CD14-positive monocyte (primary cell): ENCODE measurements around the gene APOL4. TPM values are rescaled to one million over a fixed set of nuclear protein-coding genes. Genes with fewer than 3 reads are reported as not detected.

ENCODE experiments used
- DNase-seq, 3 donors: peaks; one replicate each; pipeline ENCODE4 v3.0.0-alpha.2; 2011 to 2022
- H2AFZ ChIP-seq: 2 replicates; pipeline ENCODE4 v1.6.0; 2012; ENCODE audit warnings: mild to moderate bottlenecking, low read depth, low read length, inconsistent platforms; ENCODE audit not compliant: insufficient read depth, poor library complexity, severe bottlenecking
- H3K27ac ChIP-seq, 2 donors: 1 replicate in 1 of 2; 2 replicates in 1 of 2; pipeline ENCODE4 v1.5.1; 2012 to 2013; ENCODE audit warnings: low read length in 2 of 2, control low read depth in 1 of 2, inconsistent platforms in 1 of 2, low read depth in 1 of 2, mild to moderate bottlenecking in 1 of 2
- H3K27me3 ChIP-seq, 2 donors: one replicate each; pipeline versions ENCODE4 v1.6.0 to v1.6.1; 2011 to 2013; ENCODE audit warnings: low read length in 2 of 2; ENCODE audit not compliant: control insufficient read depth in 2 of 2, insufficient read depth in 2 of 2
- H3K36me3 ChIP-seq, 2 donors: replicated peaks in 1 of 2; 1 replicate in 1 of 2; 2 replicates in 1 of 2; pipeline versions ENCODE4 v1.5.1 to v1.6.1; 2012 to 2013; ENCODE audit warnings: low read length in 2 of 2, control low read depth in 1 of 2, inconsistent platforms in 1 of 2, mild to moderate bottlenecking in 1 of 2; ENCODE audit not compliant: insufficient read depth in 2 of 2, control insufficient read depth in 1 of 2
- H3K4me1 ChIP-seq, 2 donors: 1 replicate in 1 of 2; 2 replicates in 1 of 2; pipeline versions ENCODE4 v1.5.1 to v1.6.1; 2012 to 2013; ENCODE audit warnings: low read length in 2 of 2, control low read depth in 1 of 2, inconsistent platforms in 1 of 2, mild to moderate bottlenecking in 1 of 2, moderate library complexity in 1 of 2; ENCODE audit not compliant: insufficient read depth in 2 of 2, control insufficient read depth in 1 of 2
- H3K4me2 ChIP-seq: replicated peaks from 2 replicates; pipeline ENCODE3; 2012; ENCODE audit warnings: low read length, moderate library complexity, mild to moderate bottlenecking; ENCODE audit not compliant: poor library complexity, severe bottlenecking; ENCODE audit errors: extremely low read depth
- H3K4me3 ChIP-seq, 3 experiments: fragments of 200-600 bp in 1 of 3; sonication (generic) in 1 of 3; replicated peaks in 1 of 3; 1 replicate in 2 of 3; 2 replicates in 1 of 3; pipeline ENCODE4 v1.5.1; 2011 to 2013; ENCODE audit warnings: low read length in 3 of 3, mild to moderate bottlenecking in 3 of 3, control low read depth in 2 of 3, low read depth in 2 of 3, inconsistent platforms in 1 of 3, moderate library complexity in 1 of 3
- H3K79me2 ChIP-seq: 2 replicates; pipeline ENCODE4 v1.6.0; 2012; ENCODE audit warnings: mild to moderate bottlenecking, control low read depth, inconsistent platforms, low read length, moderate library complexity; ENCODE audit not compliant: insufficient read depth
- H3K9ac ChIP-seq: 2 replicates; pipeline ENCODE4 v1.6.0; 2017; ENCODE audit warnings: low read length, mild to moderate bottlenecking; ENCODE audit not compliant: insufficient read depth, poor library complexity, severe bottlenecking
- H3K9me3 ChIP-seq, 2 donors: replicated peaks in 1 of 2; 1 replicate in 1 of 2; 2 replicates in 1 of 2; pipeline versions ENCODE4 v1.5.1 to v1.6.1; 2012 to 2013; ENCODE audit warnings: low read length in 2 of 2, control low read depth in 1 of 2; ENCODE audit not compliant: control insufficient read depth in 1 of 2, insufficient read depth in 1 of 2
- H4K20me1 ChIP-seq: 2 replicates; pipeline ENCODE4 v1.6.0; 2012; ENCODE audit warnings: mild to moderate bottlenecking, low read length, control low read depth, moderate library complexity; ENCODE audit not compliant: insufficient read depth
- H3K27ac Mint-ChIP-seq, 7 donors: one replicate each; pipeline ENCODE4 v1.8.0; 2020; ENCODE audit warnings: mild to moderate bottlenecking in 7 of 7, mixed read lengths in 7 of 7, moderate library complexity in 6 of 7, inconsistent platforms in 2 of 7
- H3K27me3 Mint-ChIP-seq, 3 donors: one replicate each; pipeline ENCODE4 v1.8.0; 2021 to 2022; ENCODE audit warnings: low read depth in 3 of 3, mild to moderate bottlenecking in 3 of 3, mixed read lengths in 3 of 3, moderate library complexity in 3 of 3, inconsistent platforms in 1 of 3
- H3K36me3 Mint-ChIP-seq, 2 donors: one replicate each; pipeline ENCODE4 v1.8.0; 2020; ENCODE audit warnings: mixed read lengths in 2 of 2, inconsistent platforms in 1 of 2, mild to moderate bottlenecking in 1 of 2
- H3K4me1 Mint-ChIP-seq: one replicate; pipeline ENCODE4 v1.8.0; 2020; ENCODE audit warnings: mild to moderate bottlenecking, mixed read lengths
- H3K4me3 Mint-ChIP-seq, 2 donors: one replicate each; pipeline ENCODE4 v1.8.0; 2020; ENCODE audit warnings: mild to moderate bottlenecking in 2 of 2, mixed read lengths in 2 of 2, moderate library complexity in 1 of 2
- H3K9me3 Mint-ChIP-seq, 7 donors: one replicate each; pipeline ENCODE4 v1.8.0; 2020 to 2022; ENCODE audit warnings: mixed read lengths in 7 of 7, mild to moderate bottlenecking in 6 of 7, moderate library complexity in 6 of 7, inconsistent platforms in 2 of 7
- CTCF ChIP-seq: fragments of 200-600 bp; IDR thresholded peaks from one replicate; pipeline ENCODE4 v1.8.0; 2022; ENCODE audit warnings: antibody characterized with exemption, mild to moderate bottlenecking
- WGBS: methylation state at CpG from one replicate; pipeline ENCODE4 v1.1.5; 2013; ENCODE audit warnings: missing lambda C conversion rate; ENCODE audit not compliant: insufficient coverage; 5-methylcytosine and 5-hydroxymethylcytosine counted together
- intact Hi-C, 2 donors: fragments of 100-400 bp; cut with micrococcal nuclease; formaldehyde crosslinking; loops; one replicate each; pipeline versions ENCODE4 v1.15.0 to v1.15.1; 2023
- polyA plus RNA-seq, 3 donors: library from polyadenylated mRNA; depleted of rRNA in 1 of 3; unstranded in 2 of 3; stranded (reverse) in 1 of 3; fragments of 300-500 nt in 2 of 3; fragments of >200 nt in 1 of 3; fragmentation: Illumina TruSeq in 2 of 3; gene quantifications; 1 replicate in 2 of 3; 2 replicates in 1 of 3; pipeline ENCODE4 v1.2.3, GENCODE V29; 2012 to 2021

Gene APOL4
- polyA plus RNA-seq, 3 donors, result 0.51 to 1.4 (median 0.71) TPM

- H3K4me1 Mint-ChIP-seq, result peaks cover 4% of the 10 kb centered on the region
- Histone ChIP-seq H3K79me2 (no peaks in the 10 kb centered on the region), H3K36me3 (peaks cover 32 to 52% of the 10 kb centered on the region in 2 donors), H2AFZ (no peak overlapping the region), H3K4me2 (no peak overlapping the region), H3K4me3 (no peak overlapping the region), H3K27me3 (no peaks in the 10 kb centered on the region), H3K9ac (no peak overlapping the region), H3K27ac (no peak overlapping the region), H3K4me1 (no peaks in the 10 kb centered on the region), H4K20me1 (peaks cover 4% of the 10 kb centered on the region), H3K9me3 (no peaks in the 10 kb centered on the region)
- intact Hi-C loops, result no loop called here
- H3K9me3 Mint-ChIP-seq, result no peaks in the 10 kb centered on the region
- no peak for DNase-seq
- no peak for TF ChIP-seq CTCF
- H3K27ac Mint-ChIP-seq, result peak overlapping the region in 1 of 7 donors; percentile 26
- 100% methylated on average over 3 of the region's 5 CpGs for WGBS
- no peak overlapping the region for H3K4me3 Mint-ChIP-seq
- peaks cover 0 to 3% (median 2%) of the 10 kb centered on the region in 3 donors for H3K27me3 Mint-ChIP-seq
- peaks cover 57 to 64% of the 10 kb centered on the region in 2 donors for H3K36me3 Mint-ChIP-seq
Measured at GRCh38 chr22:36226189-36226588, 24.6 kb upstream of the APOL4 start.

- peak overlapping the region in 2 of 7 donors; percentile 26 to 54 for H3K27ac Mint-ChIP-seq
- DNase-seq, result no peak
- H3K4me3 ChIP-seq, result no peak overlapping the region
- no peaks in the 10 kb centered on the region for H3K9me3 ChIP-seq
- H3K27me3 ChIP-seq, result no peaks in the 10 kb centered on the region
- no peak overlapping the region for H3K9ac ChIP-seq
- no peak overlapping the region for H3K27ac ChIP-seq
- H3K36me3 Mint-ChIP-seq, result peaks cover 50 to 56% of the 10 kb centered on the region in 2 donors
- H3K36me3 ChIP-seq, result peaks cover 25 to 45% of the 10 kb centered on the region in 2 donors
- H4K20me1 ChIP-seq, result peaks cover 4% of the 10 kb centered on the region
- no peaks in the 10 kb centered on the region for H3K79me2 ChIP-seq
- peaks cover 3 to 4% (median 3%) of the 10 kb centered on the region in 3 donors for H3K27me3 Mint-ChIP-seq
- H3K4me3 Mint-ChIP-seq, result no peak overlapping the region
- no peak overlapping the region for H2AFZ ChIP-seq
- TF ChIP-seq CTCF, result no peak
- intact Hi-C loops, result no loop called here
- H3K4me1 Mint-ChIP-seq, result peaks cover 6% of the 10 kb centered on the region
- H3K4me2 ChIP-seq, result no peak overlapping the region
- no peaks in the 10 kb centered on the region for H3K9me3 Mint-ChIP-seq
- no peaks in the 10 kb centered on the region for H3K4me1 ChIP-seq
- 85% methylated on average over 7 of the region's 9 CpGs for WGBS
Measured at GRCh38 chr22:36225333-36225922, 23.8 kb upstream of the APOL4 start.
